SK-N-SH treated with all-trans-retinoic acid at 6 μM for 48 hours (cell line): ENCODE results near the gene TRIM37.

Experiments used
- TOX ChIP-seq: fragments of 250-450 bp; sonication (Bioruptor Pico); IDR thresholded peaks from 2 replicates; pipeline ENCODE4 v1.8.0; 2021; ENCODE audit warnings: mild to moderate bottlenecking, moderate library complexity, borderline replicate concordance
- TF ChIP-seq, protein P1 (sequence below): fragments of 250-450 bp; sonication (Bioruptor Pico); IDR thresholded peaks from 2 replicates; pipeline ENCODE4 v1.8.0; 2021; ENCODE audit warnings: low read depth, mild to moderate bottlenecking, moderate library complexity, borderline replicate concordance

DNA sequence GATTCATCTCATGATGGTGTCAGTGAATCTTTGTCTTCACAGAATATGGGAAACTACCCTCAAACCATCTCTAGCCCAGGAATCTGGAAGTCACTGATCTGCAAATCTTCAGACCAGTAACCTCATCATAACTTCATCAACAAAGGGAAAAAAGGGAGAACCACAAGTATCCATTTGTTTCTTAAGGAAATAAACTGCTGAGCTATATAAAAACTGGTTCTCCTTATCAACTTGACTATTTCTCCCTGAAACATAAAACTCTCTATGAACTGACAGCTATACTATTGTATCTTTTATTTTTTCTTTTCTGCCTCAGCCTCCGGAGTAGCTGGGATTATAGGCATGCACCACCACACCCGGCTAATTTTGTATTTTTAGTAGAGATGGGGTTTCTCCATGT, 39.3 kb downstream of the TRIM37 start:
- no peak for TF ChIP-seq TOX (CRISPR knock-in tag)
- TF ChIP-seq, protein P1, sequence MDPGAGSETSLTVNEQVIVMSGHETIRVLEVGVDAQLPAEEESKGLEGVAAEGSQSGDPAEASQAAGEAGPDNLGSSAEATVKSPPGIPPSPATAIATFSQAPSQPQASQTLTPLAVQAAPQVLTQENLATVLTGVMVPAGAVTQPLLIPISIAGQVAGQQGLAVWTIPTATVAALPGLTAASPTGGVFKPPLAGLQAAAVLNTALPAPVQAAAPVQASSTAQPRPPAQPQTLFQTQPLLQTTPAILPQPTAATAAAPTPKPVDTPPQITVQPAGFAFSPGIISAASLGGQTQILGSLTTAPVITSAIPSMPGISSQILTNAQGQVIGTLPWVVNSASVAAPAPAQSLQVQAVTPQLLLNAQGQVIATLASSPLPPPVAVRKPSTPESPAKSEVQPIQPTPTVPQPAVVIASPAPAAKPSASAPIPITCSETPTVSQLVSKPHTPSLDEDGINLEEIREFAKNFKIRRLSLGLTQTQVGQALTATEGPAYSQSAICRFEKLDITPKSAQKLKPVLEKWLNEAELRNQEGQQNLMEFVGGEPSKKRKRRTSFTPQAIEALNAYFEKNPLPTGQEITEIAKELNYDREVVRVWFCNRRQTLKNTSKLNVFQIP (CRISPR knock-in tag) = no peak
